Neural cell (in vitro differentiated cells): ENCODE results near the gene DMGDH. TPM values are rescaled to one million over a fixed set of nuclear protein-coding genes. Genes with fewer than 3 reads are reported as not detected.

Experiments
- H2AFZ ChIP-seq: fragments of 200-600, 300-800 bp; sonication (generic), shearing (Covaris generic); 2 replicates; pipeline ENCODE4 v1.6.0; 2014; ENCODE audit warnings: low read depth, mild to moderate bottlenecking, antibody characterized with exemption, low read length, moderate library complexity
- H3F3A ChIP-seq: fragments of 200-600 bp; shearing (Covaris generic); 2 replicates; pipeline ENCODE4 v1.6.1; 2016; ENCODE audit warnings: mild to moderate bottlenecking, moderate library complexity, mixed read lengths, antibody characterized with exemption, low read length; ENCODE audit not compliant: insufficient read depth, poor library complexity, severe bottlenecking
- H3K27ac ChIP-seq: fragments of 200-600, 300-800 bp; sonication (generic), shearing (Covaris generic); 2 replicates; pipeline ENCODE4 v1.5.1; 2014; ENCODE audit warnings: mild to moderate bottlenecking, low read length, moderate library complexity
- H3K27me3 ChIP-seq: fragments of 300-800, 200-600 bp; sonication (generic), shearing (Covaris generic); 2 replicates; pipeline ENCODE4 v1.6.0; 2014; ENCODE audit warnings: mild to moderate bottlenecking, low read depth, low read length, moderate library complexity; ENCODE audit not compliant: insufficient read depth
- H3K36me3 ChIP-seq: fragments of 300-800, 200-600 bp; sonication (generic), shearing (Covaris generic); 2 replicates; pipeline ENCODE4 v1.5.1; 2014; ENCODE audit warnings: mild to moderate bottlenecking, antibody characterized with exemption, low read length, moderate library complexity; ENCODE audit not compliant: insufficient read depth
- H3K4me2 ChIP-seq: fragments of 300-800, 200-600 bp; sonication (generic), shearing (Covaris generic); 2 replicates; pipeline ENCODE4 v1.6.0; 2014; ENCODE audit warnings: mild to moderate bottlenecking, low read length
- H3K4me3 ChIP-seq: fragments of 300-800, 200-600 bp; sonication (generic), shearing (Covaris generic); 2 replicates; pipeline ENCODE4 v1.5.1; 2014; ENCODE audit warnings: mild to moderate bottlenecking, low read length, moderate library complexity
- H3K79me2 ChIP-seq: fragments of 200-600 bp; shearing (Covaris generic); replicated peaks from 2 replicates; pipeline ENCODE4 v1.6.0; 2014; ENCODE audit warnings: mild to moderate bottlenecking, low read length, moderate library complexity; ENCODE audit not compliant: insufficient read depth
- H3K9ac ChIP-seq: fragments of 300-800, 200-600 bp; sonication (generic), shearing (Covaris generic); 2 replicates; pipeline ENCODE4 v1.6.1; 2016; ENCODE audit warnings: mild to moderate bottlenecking, low read length, mixed read lengths
- H3K9me2 ChIP-seq: fragments of 200-600 bp; shearing (Covaris generic); 2 replicates; pipeline ENCODE4 v1.6.1; 2016; ENCODE audit warnings: mild to moderate bottlenecking, low read length, mixed read lengths; ENCODE audit not compliant: insufficient read depth
- H3K9me3 ChIP-seq: fragments of 200-600, 300-800 bp; sonication (generic), shearing (Covaris generic); 2 replicates; pipeline ENCODE4 v1.6.1; 2016; ENCODE audit warnings: mild to moderate bottlenecking, mixed run types, low read length, moderate library complexity, mixed read lengths
- H4K20me1 ChIP-seq: fragments of 200-600 bp; shearing (Covaris generic); 2 replicates; pipeline ENCODE4 v1.6.1; 2016; ENCODE audit warnings: mild to moderate bottlenecking, mixed run types; ENCODE audit not compliant: insufficient read depth
- EP300 ChIP-seq: fragments of 450-650 bp; conservative IDR thresholded peaks from 2 replicates; pipeline ENCODE4 v1.6.1; 2014; ENCODE audit warnings: antibody characterized with exemption, mild to moderate bottlenecking, moderate library complexity; ENCODE audit not compliant: poor library complexity, severe bottlenecking
- EZH2 ChIP-seq: fragments of 200-600, 300-800 bp; shearing (Covaris generic), sonication (generic); IDR thresholded peaks from 2 replicates; pipeline ENCODE4 v1.6.1; 2014; ENCODE audit warnings: antibody characterized with exemption, low read length, borderline replicate concordance, mild to moderate bottlenecking; ENCODE audit not compliant: insufficient read depth, poor library complexity, severe bottlenecking
- MXI1 ChIP-seq: fragments of 450-650 bp; conservative IDR thresholded peaks from 2 replicates; pipeline ENCODE4 v1.6.1; 2014; ENCODE audit warnings: antibody characterized with exemption, mild to moderate bottlenecking; ENCODE audit not compliant: poor library complexity, severe bottlenecking
- POLR2AphosphoS5 ChIP-seq: IDR thresholded peaks from 2 replicates; pipeline ENCODE4 v1.6.1; 2012
- RAD21 ChIP-seq: fragments of 450-650 bp; conservative IDR thresholded peaks from 2 replicates; pipeline ENCODE4 v1.6.1; 2014; ENCODE audit warnings: antibody characterized with exemption, mild to moderate bottlenecking, moderate library complexity
- SMC3 ChIP-seq: fragments of 450-650 bp; conservative IDR thresholded peaks from 2 replicates; pipeline ENCODE4 v1.6.1; 2014; ENCODE audit warnings: antibody characterized with exemption, mild to moderate bottlenecking, moderate library complexity; ENCODE audit not compliant: poor library complexity
- TAF1 ChIP-seq: IDR thresholded peaks from 2 replicates; pipeline ENCODE4 v1.6.1; 2012; ENCODE audit warnings: low read depth
- polyA plus RNA-seq: library from polyadenylated mRNA; depleted of rRNA; stranded (reverse); fragments of >200 nt; gene quantifications from 2 replicates; pipeline ENCODE4 v1.2.3, GENCODE V29; 2014
- TF ChIP-seq, protein P1 (sequence below): IDR thresholded peaks from 2 replicates; pipeline ENCODE4 v1.6.1; 2012; ENCODE audit warnings: borderline replicate concordance
- TF ChIP-seq, protein P2 (sequence below): fragments of 450-650 bp; IDR thresholded peaks from 2 replicates; pipeline ENCODE4 v1.5.1; 2014; ENCODE audit warnings: antibody characterized with exemption, mild to moderate bottlenecking, moderate library complexity; ENCODE audit not compliant: poor library complexity, severe bottlenecking

Gene DMGDH
- polyA plus RNA-seq, 1 donor from 2014 or later = 0.93 TPM

DNA sequence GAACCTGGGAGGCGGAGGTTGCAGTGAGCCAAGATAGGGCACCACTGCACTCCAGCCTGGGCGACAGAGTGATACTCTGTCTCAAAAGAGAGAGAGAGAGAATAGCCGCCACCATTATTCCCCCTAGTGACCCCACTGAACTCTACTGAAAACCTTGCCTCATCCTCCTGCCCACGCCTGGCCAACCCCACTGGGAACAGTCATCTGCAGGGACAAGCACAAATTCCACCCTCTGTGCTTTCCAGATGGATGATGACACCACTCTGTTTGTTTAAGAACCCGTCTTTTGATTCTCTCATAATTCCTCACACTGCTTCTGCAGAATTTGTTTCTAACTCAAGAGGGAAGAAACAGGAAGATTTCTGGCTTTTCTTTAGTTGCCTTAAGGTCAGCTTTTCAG is 12.3 kb upstream of the DMGDH start:
- no peaks in the 10 kb centered on the region for H3F3A ChIP-seq
- H3K9me3 ChIP-seq = no peaks in the 10 kb centered on the region
- no peaks in the 10 kb centered on the region for H3K36me3 ChIP-seq
- no peak overlapping the region for H3K4me3 ChIP-seq
- H4K20me1 ChIP-seq = no peaks in the 10 kb centered on the region
- no peak overlapping the region for H3K27ac ChIP-seq
- H3K9ac ChIP-seq = no peak overlapping the region
- H3K79me2 ChIP-seq = no peaks in the 10 kb centered on the region
- TF ChIP-seq, protein P1, sequence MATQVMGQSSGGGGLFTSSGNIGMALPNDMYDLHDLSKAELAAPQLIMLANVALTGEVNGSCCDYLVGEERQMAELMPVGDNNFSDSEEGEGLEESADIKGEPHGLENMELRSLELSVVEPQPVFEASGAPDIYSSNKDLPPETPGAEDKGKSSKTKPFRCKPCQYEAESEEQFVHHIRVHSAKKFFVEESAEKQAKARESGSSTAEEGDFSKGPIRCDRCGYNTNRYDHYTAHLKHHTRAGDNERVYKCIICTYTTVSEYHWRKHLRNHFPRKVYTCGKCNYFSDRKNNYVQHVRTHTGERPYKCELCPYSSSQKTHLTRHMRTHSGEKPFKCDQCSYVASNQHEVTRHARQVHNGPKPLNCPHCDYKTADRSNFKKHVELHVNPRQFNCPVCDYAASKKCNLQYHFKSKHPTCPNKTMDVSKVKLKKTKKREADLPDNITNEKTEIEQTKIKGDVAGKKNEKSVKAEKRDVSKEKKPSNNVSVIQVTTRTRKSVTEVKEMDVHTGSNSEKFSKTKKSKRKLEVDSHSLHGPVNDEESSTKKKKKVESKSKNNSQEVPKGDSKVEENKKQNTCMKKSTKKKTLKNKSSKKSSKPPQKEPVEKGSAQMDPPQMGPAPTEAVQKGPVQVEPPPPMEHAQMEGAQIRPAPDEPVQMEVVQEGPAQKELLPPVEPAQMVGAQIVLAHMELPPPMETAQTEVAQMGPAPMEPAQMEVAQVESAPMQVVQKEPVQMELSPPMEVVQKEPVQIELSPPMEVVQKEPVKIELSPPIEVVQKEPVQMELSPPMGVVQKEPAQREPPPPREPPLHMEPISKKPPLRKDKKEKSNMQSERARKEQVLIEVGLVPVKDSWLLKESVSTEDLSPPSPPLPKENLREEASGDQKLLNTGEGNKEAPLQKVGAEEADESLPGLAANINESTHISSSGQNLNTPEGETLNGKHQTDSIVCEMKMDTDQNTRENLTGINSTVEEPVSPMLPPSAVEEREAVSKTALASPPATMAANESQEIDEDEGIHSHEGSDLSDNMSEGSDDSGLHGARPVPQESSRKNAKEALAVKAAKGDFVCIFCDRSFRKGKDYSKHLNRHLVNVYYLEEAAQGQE = no peak
- no peak for TF ChIP-seq TAF1
- no peak for TF ChIP-seq EZH2
- TF ChIP-seq MXI1 = no peak
- TF ChIP-seq, protein P2, sequence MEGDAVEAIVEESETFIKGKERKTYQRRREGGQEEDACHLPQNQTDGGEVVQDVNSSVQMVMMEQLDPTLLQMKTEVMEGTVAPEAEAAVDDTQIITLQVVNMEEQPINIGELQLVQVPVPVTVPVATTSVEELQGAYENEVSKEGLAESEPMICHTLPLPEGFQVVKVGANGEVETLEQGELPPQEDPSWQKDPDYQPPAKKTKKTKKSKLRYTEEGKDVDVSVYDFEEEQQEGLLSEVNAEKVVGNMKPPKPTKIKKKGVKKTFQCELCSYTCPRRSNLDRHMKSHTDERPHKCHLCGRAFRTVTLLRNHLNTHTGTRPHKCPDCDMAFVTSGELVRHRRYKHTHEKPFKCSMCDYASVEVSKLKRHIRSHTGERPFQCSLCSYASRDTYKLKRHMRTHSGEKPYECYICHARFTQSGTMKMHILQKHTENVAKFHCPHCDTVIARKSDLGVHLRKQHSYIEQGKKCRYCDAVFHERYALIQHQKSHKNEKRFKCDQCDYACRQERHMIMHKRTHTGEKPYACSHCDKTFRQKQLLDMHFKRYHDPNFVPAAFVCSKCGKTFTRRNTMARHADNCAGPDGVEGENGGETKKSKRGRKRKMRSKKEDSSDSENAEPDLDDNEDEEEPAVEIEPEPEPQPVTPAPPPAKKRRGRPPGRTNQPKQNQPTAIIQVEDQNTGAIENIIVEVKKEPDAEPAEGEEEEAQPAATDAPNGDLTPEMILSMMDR = no peak
- no peak for TF ChIP-seq SMC3
- TF ChIP-seq EP300 = no peak
- TF ChIP-seq RAD21 = no peak
- TF ChIP-seq POLR2AphosphoS5 = no peak
- H3K4me2 ChIP-seq = no peak overlapping the region
- H3K9me2 ChIP-seq = no peaks in the 10 kb centered on the region
- no peak overlapping the region for H2AFZ ChIP-seq
- no peaks in the 10 kb centered on the region for H3K27me3 ChIP-seq

DNA sequence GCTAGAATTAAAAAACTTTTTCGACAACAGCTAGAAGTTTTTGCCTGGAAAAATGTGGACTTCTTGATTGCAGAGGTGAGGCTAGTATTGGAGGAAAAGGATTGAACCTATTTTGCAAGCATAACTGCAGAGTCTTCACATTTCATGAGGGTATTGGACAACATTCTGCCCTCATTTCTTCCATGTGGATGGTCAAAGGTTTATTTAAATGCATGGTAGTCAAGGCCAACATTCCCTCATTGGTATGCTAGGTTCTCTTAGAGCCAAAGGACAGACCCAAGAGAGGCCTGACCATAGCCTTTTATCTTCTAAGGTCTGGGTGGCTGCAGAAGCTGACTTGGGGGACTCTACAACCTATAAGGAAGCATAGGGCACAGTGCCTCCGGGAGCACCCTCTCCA is 11.3 kb upstream of the DMGDH start:
- no peak overlapping the region for H3K4me3 ChIP-seq
- H2AFZ ChIP-seq = no peak overlapping the region
- no peaks in the 10 kb centered on the region for H3F3A ChIP-seq
- no peaks in the 10 kb centered on the region for H3K36me3 ChIP-seq
- TF ChIP-seq, protein P2 = no peak
- TF ChIP-seq RAD21 (no peak), EZH2 (no peak), TAF1 (no peak), SMC3 (no peak), POLR2AphosphoS5 (no peak), EP300 (no peak), MXI1 (no peak)
- TF ChIP-seq, protein P1 = no peak
- H3K9ac ChIP-seq = no peak overlapping the region
- no peaks in the 10 kb centered on the region for H4K20me1 ChIP-seq
- H3K27me3 ChIP-seq = no peaks in the 10 kb centered on the region
- H3K9me3 ChIP-seq = no peaks in the 10 kb centered on the region
- H3K9me2 ChIP-seq = no peaks in the 10 kb centered on the region
- no peak overlapping the region for H3K27ac ChIP-seq
- no peaks in the 10 kb centered on the region for H3K79me2 ChIP-seq
- H3K4me2 ChIP-seq = no peak overlapping the region
